Astrocyte of the spinal cord (primary cell): Measurements from ENCODE around the gene CD226.
"Not testable (repeated sequence)": the region's sequence is repeated elsewhere in the genome, so short reads cannot be mapped to it uniquely, and the experiment has no call there.

Experiments used
- DNase-seq: peaks from one replicate; pipeline ENCODE4 v3.0.0; 2011; ENCODE audit warnings: low read depth, low spot score
- H3K4me3 ChIP-seq: 2 replicates; pipeline ENCODE4 v1.5.1; 2011; ENCODE audit warnings: low read depth, mild to moderate bottlenecking, low read length, moderate library complexity
- CTCF ChIP-seq: IDR thresholded peaks from 2 replicates; pipeline ENCODE4 v1.5.1; 2012; ENCODE audit warnings: low read depth, mild to moderate bottlenecking, low read length, inconsistent platforms
- in situ Hi-C: cut with HindIII; loops from 2 replicates; pipeline ENCODE4 v1.10.0; 2017; ENCODE audit warnings: low sequenced_read_pairs

The CD226 gene

GRCh38 chr18:69841117-69841516, 106.6 kb downstream of the CD226 start:
- in situ Hi-C loops = no loop called here
- no peak overlapping the region for H3K4me3 ChIP-seq
- no peak for DNase-seq
- no peak for TF ChIP-seq CTCF

GRCh38 chr18:69840445-69840844, 107.2 kb downstream of the CD226 start:
- peak; percentile 48 for DNase-seq
- H3K4me3 ChIP-seq = no peak overlapping the region
- TF ChIP-seq CTCF = no peak
- in situ Hi-C loops = no loop called here

GRCh38 chr18:69840001-69840400, 107.7 kb downstream of the CD226 start:
- no peak for DNase-seq
- no peak for TF ChIP-seq CTCF
- in situ Hi-C loops = no loop called here
- no peak overlapping the region for H3K4me3 ChIP-seq

- TF ChIP-seq CTCF = no peak
- H3K4me3 ChIP-seq = no peak overlapping the region
- no peak for DNase-seq
- in situ Hi-C loops = no loop called here
These were observed 108.2 kb downstream of the CD226 start for GRCh38 chr18:69839497-69839896.

- DNase-seq = no peak
- in situ Hi-C loops = no loop called here
- no peak for TF ChIP-seq CTCF
- no peak overlapping the region for H3K4me3 ChIP-seq
These were observed 108.9 kb downstream of the CD226 start for GRCh38 chr18:69838620-69839411.

- no peak for DNase-seq
- in situ Hi-C loops = no loop called here
- no peak overlapping the region for H3K4me3 ChIP-seq
- no peak for TF ChIP-seq CTCF
These were observed 109.7 kb downstream of the CD226 start for GRCh38 chr18:69838003-69838402.

GRCh38 chr18:69834980-69835379, 112.7 kb downstream of the CD226 start:
- DNase-seq, H3K4me3 ChIP-seq, in situ Hi-C loops: not testable (repeated sequence)
